HG02763 (cell line): Measurements from ENCODE around the gene SHISAL1.
"Not testable (repeated sequence)": the region's sequence is repeated elsewhere in the genome, so short reads cannot be mapped to it uniquely, and the experiment has no call there.

Source experiments
- ATAC-seq: cut with Tn5 transposase; IDR thresholded peaks from one replicate; pipeline ENCODE4 v1.9.1; 2021; ENCODE audit warnings: mild to moderate bottlenecking, moderate library complexity; ENCODE audit not compliant: unreplicated experiment

The SHISAL1 gene

DNA sequence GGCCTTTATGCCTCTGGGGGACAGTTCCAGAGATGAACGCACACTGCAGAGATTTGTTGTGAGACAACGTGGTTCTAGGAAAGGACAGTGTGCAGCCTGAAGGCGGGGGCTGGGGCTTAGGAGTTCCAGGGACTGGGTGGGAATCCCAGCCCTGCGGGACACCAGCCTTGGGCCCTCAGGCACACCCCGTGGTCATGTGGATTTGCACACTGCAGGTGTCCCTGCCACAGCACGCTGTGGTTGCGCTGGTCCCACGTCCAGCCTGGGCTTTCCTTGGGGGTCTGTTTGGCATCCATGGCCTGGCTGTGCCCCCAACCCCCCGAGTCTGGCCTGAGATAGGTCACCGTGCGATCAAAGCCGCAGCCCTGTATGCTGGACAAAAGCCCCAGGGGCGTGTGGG lies 7.3 kb downstream of the SHISAL1 start:
- ATAC-seq = no peak

DNA sequence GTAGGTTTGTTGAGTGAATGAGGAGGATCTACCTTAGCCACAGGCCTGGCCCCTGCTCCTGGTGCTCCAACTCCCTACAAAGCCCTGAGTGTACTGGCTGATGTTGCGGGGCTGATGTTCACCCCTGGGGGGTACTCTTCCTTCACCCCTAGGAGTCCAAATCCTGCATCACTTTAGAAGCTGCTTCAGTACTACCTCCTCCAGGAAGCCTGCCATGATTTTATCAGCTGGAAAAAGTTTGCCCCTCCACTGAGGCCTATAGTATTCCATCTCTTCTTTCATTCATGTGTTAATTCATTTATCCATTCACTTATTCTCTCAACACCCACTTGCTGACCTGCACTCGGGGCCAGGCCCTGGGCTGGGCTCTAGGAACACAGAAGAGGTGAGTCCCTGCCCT lies 7.8 kb downstream of the SHISAL1 start:
- ATAC-seq = no peak

- no peak for ATAC-seq
Measured at GRCh38 chr22:44304354-44304753, 8.4 kb downstream of the SHISAL1 start.

DNA sequence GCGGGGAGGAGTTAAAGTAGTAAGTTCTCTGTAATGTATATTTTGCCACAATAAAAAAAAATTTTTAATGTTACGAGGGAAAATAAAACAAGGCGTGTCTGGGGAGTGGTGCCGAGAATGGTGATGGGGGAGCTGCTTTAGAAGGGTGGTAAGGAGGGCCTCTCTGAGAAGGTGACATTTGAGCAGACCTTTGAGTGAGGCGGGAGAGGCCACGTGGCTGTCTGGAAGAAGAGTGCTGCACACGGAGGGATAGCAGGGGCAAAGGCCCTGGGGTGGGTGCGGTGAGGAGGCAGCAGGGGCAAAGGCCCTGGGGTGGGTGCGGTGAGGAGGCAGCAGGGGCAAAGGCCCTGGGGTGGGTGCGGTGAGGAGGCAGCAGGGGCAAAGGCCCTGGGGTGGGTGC lies 10.4 kb downstream of the SHISAL1 start:
- ATAC-seq = not testable (repeated sequence)

- ATAC-seq = no peak
Measured at GRCh38 chr22:44301039-44301438, 11.7 kb downstream of the SHISAL1 start.

DNA sequence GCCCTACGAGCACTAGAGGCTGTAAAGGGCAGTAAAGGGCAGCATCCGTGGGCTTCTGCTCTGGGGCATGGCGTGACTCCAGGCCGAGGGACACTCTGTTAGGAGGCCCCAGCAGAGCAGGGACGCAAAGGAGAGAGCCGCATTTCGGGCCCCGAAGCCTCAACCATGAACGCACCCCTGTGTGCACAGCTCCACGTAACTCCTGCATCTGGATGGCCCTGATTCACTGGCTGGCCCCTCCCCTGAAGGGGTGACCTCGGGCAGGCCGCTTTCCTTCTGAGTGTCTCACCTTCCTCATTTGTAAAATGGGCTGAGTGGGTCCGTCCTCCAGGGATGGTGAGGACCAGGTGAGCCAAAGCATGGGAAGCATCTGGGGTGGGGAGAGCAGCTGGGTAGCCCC lies 13.6 kb downstream of the SHISAL1 start:
- no peak for ATAC-seq

DNA sequence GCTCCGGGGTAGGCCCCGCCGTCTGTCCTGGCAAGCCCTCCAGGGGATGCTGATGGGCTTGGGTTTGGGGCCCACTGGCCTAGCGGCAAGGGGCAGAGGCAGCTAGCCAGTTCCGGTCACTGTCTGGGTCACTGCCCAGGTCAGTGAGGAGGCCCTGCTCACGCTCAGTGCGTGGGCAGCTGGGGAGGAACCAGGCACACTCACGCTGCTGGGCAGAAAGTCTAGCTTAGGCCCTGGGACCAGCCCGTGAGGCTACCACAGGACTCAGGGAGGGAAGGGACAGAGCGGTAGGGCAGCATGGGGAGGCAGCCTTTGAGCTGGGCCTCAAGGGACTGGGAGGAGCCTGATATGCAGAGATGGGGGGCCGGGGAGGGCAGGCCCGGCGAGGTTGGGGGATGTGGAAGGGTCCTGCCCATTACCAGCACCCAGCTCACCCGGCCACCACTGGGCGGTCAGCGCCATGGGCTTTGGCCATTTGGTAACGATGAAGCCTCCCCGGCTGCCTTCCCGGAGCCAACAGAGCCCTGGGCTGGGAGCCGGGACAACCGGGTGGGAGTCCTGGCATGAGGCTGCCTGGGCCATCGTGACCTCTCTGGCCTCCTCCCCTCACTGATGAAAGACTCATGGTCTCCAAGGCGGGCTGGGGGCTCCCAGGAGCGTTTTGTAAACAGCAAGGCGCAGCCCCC lies 14.2 kb downstream of the SHISAL1 start:
- no peak for ATAC-seq

- ATAC-seq = no peak
Measured at GRCh38 chr22:44297470-44298061, 15.2 kb downstream of the SHISAL1 start.

GRCh38 chr22:44295406-44295805 lies 17.3 kb downstream of the SHISAL1 start:
- no peak for ATAC-seq

DNA sequence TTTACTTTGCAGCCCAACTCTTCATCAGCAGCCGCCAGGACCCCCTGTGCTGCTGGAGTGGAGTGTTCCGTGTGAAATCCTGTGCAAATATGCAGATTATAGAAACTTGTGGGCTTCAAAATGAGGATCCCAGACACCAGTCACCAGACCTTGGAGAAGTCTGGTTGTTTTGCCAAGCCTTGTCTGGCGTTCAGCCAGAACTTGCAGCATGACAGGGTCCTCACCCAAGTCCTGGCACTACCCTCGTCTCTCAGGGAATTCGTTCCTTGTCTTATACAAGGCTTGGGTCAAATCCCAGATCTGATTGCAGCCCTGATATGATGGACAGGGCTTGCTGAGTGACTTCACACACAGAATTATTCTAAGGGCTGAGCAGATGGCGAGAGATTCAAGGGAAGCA lies 18.9 kb downstream of the SHISAL1 start:
- ATAC-seq = no peak

- ATAC-seq = no peak
Measured at GRCh38 chr22:44293034-44293433, 19.7 kb downstream of the SHISAL1 start.

DNA sequence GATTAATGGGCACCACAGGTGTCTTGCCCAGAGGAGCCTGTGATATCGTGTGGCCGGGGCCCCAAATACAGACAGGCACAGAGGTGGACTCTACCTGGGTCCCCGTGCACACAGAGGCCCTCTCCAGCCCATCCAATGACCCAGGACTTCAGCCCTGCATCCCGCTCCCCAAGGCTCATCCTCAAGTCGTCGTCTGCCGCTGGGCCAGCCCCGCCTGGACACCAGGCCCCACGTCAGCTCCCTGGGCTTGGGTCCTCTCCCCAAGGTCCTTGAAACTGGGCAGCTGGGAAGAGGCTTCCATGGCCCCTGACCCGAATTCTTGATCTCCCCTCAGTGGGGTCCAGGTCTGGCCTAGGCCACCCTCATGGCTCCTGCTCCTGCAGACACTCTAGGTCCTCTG lies 20.2 kb downstream of the SHISAL1 start:
- ATAC-seq = no peak

DNA sequence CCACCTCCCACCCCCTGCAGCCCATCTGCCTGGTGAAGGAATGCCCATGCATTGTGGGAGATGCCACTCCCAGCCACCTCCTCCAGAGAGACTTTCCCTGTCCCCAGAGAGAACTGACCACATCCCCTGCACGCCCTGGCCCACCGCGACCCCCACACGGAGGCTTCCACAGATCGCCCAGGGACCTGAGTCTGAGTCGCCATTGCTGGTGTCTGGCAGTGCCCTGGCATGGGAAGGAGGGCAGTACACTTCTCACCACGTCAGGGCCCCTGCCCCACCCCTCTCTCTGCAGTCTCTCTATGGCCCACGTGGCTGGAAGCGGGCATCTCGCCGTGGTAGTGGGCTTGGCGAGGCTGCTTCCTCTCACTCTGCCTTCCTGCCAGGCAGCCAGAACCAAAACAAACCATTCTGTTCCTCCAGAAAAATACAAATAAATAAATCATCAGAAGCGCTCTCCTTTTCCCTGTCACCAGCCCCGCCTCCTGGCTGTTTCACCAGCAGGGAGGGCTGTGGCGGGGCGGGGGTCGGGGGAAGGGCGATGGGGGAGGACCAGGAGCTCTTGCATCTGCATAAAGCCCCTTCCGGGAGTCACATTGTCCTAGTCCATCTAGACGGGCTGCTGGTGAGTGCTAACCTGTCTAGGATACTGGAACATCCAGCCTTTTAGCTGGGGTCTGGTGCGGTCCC lies 20.9 kb downstream of the SHISAL1 start:
- ATAC-seq = no peak

DNA sequence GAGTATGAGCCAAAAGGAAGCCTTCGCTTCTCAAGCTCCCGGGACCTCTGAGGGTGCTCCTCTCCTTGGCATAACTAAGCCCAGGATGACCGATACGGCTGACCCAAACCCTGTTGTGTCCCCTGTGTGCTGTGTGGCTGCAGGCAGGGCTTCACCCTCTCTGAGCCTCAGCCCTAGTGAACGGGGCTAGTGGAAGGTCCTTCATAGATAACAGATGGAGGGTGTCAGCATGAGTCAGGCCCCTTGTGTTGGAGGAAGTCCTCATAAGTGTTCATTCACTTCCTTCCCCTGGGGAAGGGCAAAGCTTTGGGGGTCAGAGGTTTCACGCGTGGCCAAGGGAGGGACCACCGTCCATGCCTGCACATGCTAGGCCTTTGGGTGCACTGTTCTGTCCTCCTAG lies 21.5 kb downstream of the SHISAL1 start:
- no peak for ATAC-seq

DNA sequence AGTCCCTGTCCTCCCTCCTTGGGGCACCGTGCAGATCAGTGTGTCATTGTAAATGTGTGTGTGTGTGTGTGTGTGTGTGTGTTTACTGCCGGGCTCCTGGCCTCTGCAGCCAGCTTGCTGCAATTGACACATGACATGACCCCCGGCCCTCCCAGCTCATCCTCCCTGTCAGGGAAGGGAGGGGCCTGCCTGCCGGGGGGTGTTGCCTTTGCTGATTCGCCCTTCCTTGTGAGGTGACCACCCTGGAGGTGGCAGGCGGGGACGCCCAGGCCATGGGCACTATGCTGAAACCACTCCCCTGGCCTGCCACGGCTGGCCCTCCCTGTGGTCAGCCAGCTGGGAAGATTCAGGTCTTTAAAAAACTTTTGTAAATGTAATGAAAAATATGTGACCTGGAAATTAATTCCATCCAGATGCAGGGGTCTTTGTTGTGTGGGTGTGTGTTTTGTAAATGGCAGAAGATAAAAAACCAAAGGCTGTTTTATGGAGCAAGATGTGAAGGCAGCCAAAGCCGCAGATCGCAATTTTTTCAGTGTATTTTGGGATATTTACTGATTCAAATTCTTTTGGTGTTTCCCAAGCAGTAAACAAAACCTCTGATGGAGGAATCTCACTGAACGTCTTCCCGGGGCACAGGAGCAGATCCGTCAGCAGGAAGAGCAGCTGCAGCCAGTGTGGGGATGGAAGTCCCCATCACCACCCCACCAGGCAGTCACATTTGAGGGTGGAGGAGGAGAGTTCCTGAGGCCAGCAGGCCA lies 23.2 kb downstream of the SHISAL1 start:
- no peak for ATAC-seq

GRCh38 chr22:44288913-44289312 lies 23.8 kb downstream of the SHISAL1 start:
- ATAC-seq = no peak

GRCh38 chr22:44287741-44288140 lies 25.0 kb downstream of the SHISAL1 start:
- no peak for ATAC-seq

- ATAC-seq = no peak
Measured at GRCh38 chr22:44287121-44287693, 25.5 kb downstream of the SHISAL1 start.

GRCh38 chr22:44286646-44287045 lies 26.1 kb downstream of the SHISAL1 start:
- ATAC-seq = no peak

- no peak for ATAC-seq
Measured at GRCh38 chr22:44284711-44285110, 28.0 kb downstream of the SHISAL1 start.
